HCT116 (cell line): Measurements from ENCODE around the gene OPRL1. TPM values are rescaled to one million over a fixed set of nuclear protein-coding genes. Genes with fewer than 3 reads are reported as not detected.

Source experiments
- ATAC-seq: fragments of 200-7000 bp; cut with Tn5 transposase; 2 replicates; pipeline ENCODE4 v1.9.1; 2020; ENCODE audit warnings: mild to moderate bottlenecking, moderate library complexity
- BruUV-seq: library from RNA; stranded (reverse); fragments of 400-500 nt; replicated peaks from 2 replicates; lab custom pipeline; 2021; lab: Mats Ljungman, UMichigan
- CTCF ChIA-PET: fragments of 300-600 bp; sonication (Branson Sonifier 250); formaldehyde crosslinking; loops from one replicate; lab custom pipeline; 2021; ENCODE audit warnings: antibody characterized with exemption; lab: Charles Lee
- POLR2A ChIA-PET: fragments of 300-600, 350-600 bp; sonication (Branson Sonifier 250); formaldehyde crosslinking; loops from one replicate; lab custom pipeline; 2021; ENCODE audit warnings: antibody characterized with exemption; lab: Charles Lee
- RAD21 ChIA-PET, 2 experiments: fragments of 300-600 bp; sonication (Branson Sonifier 250); formaldehyde crosslinking; loops; one replicate each; lab custom pipeline; 2023; ENCODE audit warnings: low total read pairs in 2 of 2; ENCODE audit not compliant: uncharacterized antibody in 2 of 2, unreplicated experiment in 2 of 2, low non-redundant PET in 1 of 2; lab: Charles Lee
- DNase-seq: peaks from one replicate; pipeline ENCODE4 v3.0.0-alpha.2; 2010; ENCODE audit warnings: low read depth, low spot score
- H2AFZ ChIP-seq: fragments of 200-600 bp; shearing (Covaris generic), sonication (generic); 2 replicates; pipeline ENCODE4 v1.6.1; 2017; ENCODE audit warnings: low read depth, mixed run types, mixed read lengths, antibody characterized with exemption, low read length; ENCODE audit not compliant: poor library complexity, severe bottlenecking
- H3K27ac ChIP-seq: 2 replicates; pipeline ENCODE4 v1.5.1; 2012; ENCODE audit warnings: low read depth, low read length
- H3K27me3 ChIP-seq: fragments of 200-600 bp; sonication (generic); 2 replicates; pipeline ENCODE4 v1.6.1; 2016; ENCODE audit warnings: mixed run types, low read length, mixed read lengths; ENCODE audit not compliant: insufficient read depth
- H3K36me3 ChIP-seq, 2 experiments: fragments of 200-500 bp in 1 of 2; fragments of 200-600 bp in 1 of 2; sonication (Bioruptor generic) in 1 of 2; sonication (generic) in 1 of 2; 2 replicates each; pipeline versions ENCODE4 v1.5.1 to v1.6.1; 2014 to 2016; ENCODE audit warnings: low read length in 2 of 2, inconsistent platforms in 1 of 2, mixed read lengths in 1 of 2, mixed run types in 1 of 2; ENCODE audit not compliant: insufficient read depth in 2 of 2, control insufficient read depth in 1 of 2
- H3K4me1 ChIP-seq, 2 experiments: fragments of 200-600 bp in 1 of 2; sonication (generic) in 1 of 2; 2 replicates each; pipeline versions ENCODE4 v1.5.1 to v1.6.1; 2012 to 2017; ENCODE audit warnings: low read length in 2 of 2, inconsistent platforms in 1 of 2, mild to moderate bottlenecking in 1 of 2, mixed read lengths in 1 of 2, mixed run types in 1 of 2, moderate library complexity in 1 of 2; ENCODE audit not compliant: insufficient read depth in 2 of 2, control insufficient read depth in 1 of 2
- H3K4me2 ChIP-seq: fragments of 200-600 bp; sonication (generic); 2 replicates; pipeline ENCODE4 v1.6.1; 2017; ENCODE audit warnings: mixed run types, low read length, mixed read lengths
- H3K4me3 ChIP-seq, 2 experiments: fragments of 200-600 bp in 1 of 2; sonication (generic) in 1 of 2; replicated peaks in 1 of 2; 2 replicates each; pipeline ENCODE4 v1.5.1; 2011 to 2016; ENCODE audit warnings: low read length in 2 of 2, control low read depth in 1 of 2, low read depth in 1 of 2, mild to moderate bottlenecking in 1 of 2, mixed read lengths in 1 of 2, mixed run types in 1 of 2
- H3K79me2 ChIP-seq: fragments of 200-600 bp; sonication (generic); 2 replicates; pipeline ENCODE4 v1.6.1; 2017; ENCODE audit warnings: mild to moderate bottlenecking, mixed run types, low read length, moderate library complexity, mixed read lengths; ENCODE audit not compliant: insufficient read depth
- H3K9ac ChIP-seq: fragments of 200-600 bp; sonication (generic); 2 replicates; pipeline ENCODE4 v1.6.1; 2016; ENCODE audit warnings: low read length, mixed read lengths
- H3K9me2 ChIP-seq: fragments of 200-600 bp; sonication (generic), shearing (Covaris generic); 2 replicates; pipeline ENCODE4 v1.6.1; 2017; ENCODE audit warnings: mixed run types, mild to moderate bottlenecking, moderate library complexity; ENCODE audit not compliant: insufficient read depth
- H3K9me3 ChIP-seq, 2 experiments: fragments of 200-500 bp in 1 of 2; fragments of 200-600 bp in 1 of 2; sonication (Bioruptor generic) in 1 of 2; sonication (generic) in 1 of 2; 2 replicates each; pipeline ENCODE4 v1.6.1; 2014 to 2017; ENCODE audit warnings: low read length in 2 of 2, mixed read lengths in 2 of 2, inconsistent platforms in 1 of 2, low read depth in 1 of 2, mild to moderate bottlenecking in 1 of 2, mixed run types in 1 of 2, moderate library complexity in 1 of 2; ENCODE audit not compliant: control insufficient read depth in 1 of 2, insufficient read depth in 1 of 2
- H4K20me1 ChIP-seq: fragments of 200-600 bp; sonication (generic), shearing (Covaris generic); 2 replicates; pipeline ENCODE4 v1.6.1; 2017; ENCODE audit warnings: mixed run types, mild to moderate bottlenecking, moderate library complexity; ENCODE audit not compliant: insufficient read depth
- CBX3 ChIP-seq: IDR thresholded peaks from 2 replicates; pipeline ENCODE4 v1.6.1; 2012; ENCODE audit warnings: low read depth
- CEBPB ChIP-seq: IDR thresholded peaks from 2 replicates; pipeline ENCODE4 v1.6.1; 2012; ENCODE audit warnings: low read depth
- EGR1 ChIP-seq: IDR thresholded peaks from 2 replicates; pipeline ENCODE4 v1.6.1; 2012; ENCODE audit warnings: low read depth
- ELF1 ChIP-seq: IDR thresholded peaks from 2 replicates; pipeline ENCODE4 v1.6.1; 2012; ENCODE audit warnings: low read depth, borderline replicate concordance
- EZH2 ChIP-seq: fragments of 200-600 bp; sonication (generic); IDR thresholded peaks from 2 replicates; pipeline ENCODE4 v1.6.1; 2017; ENCODE audit warnings: antibody characterized with exemption, mixed run types
- EZH2phosphoT487 ChIP-seq: fragments of 200-600 bp; IDR thresholded peaks from 2 replicates; pipeline ENCODE4 v1.6.1; 2018; ENCODE audit warnings: antibody characterized with exemption, borderline replicate concordance
- FOSL1 ChIP-seq: IDR thresholded peaks from 2 replicates; pipeline ENCODE4 v1.6.1; 2012; ENCODE audit warnings: low read depth
- JUND ChIP-seq: IDR thresholded peaks from 2 replicates; pipeline ENCODE4 v1.6.1; 2012
- POLR2AphosphoS5 ChIP-seq: IDR thresholded peaks from 2 replicates; pipeline ENCODE4 v1.6.1; 2011; ENCODE audit warnings: mild to moderate bottlenecking, low read depth, low read length, moderate library complexity
- RAD21 ChIP-seq: IDR thresholded peaks from 2 replicates; pipeline ENCODE4 v1.6.1; 2012; ENCODE audit warnings: low read depth, mild to moderate bottlenecking
- REST ChIP-seq: IDR thresholded peaks from 2 replicates; pipeline ENCODE4 v1.6.1; 2012; ENCODE audit warnings: low read depth
- SIN3A ChIP-seq: IDR thresholded peaks from 2 replicates; pipeline ENCODE4 v1.6.1; 2012; ENCODE audit warnings: low read depth
- SP1 ChIP-seq: IDR thresholded peaks from 2 replicates; pipeline ENCODE4 v1.6.1; 2012; ENCODE audit warnings: low read depth
- SRF ChIP-seq: IDR thresholded peaks from 2 replicates; pipeline ENCODE4 v1.6.1; 2012; ENCODE audit warnings: low read depth
- TCF7L2 ChIP-seq: IDR thresholded peaks from 2 replicates; pipeline ENCODE4 v1.7.0; 2011; ENCODE audit warnings: borderline replicate concordance, inconsistent platforms; ENCODE audit not compliant: insufficient read depth, insufficient read length; ENCODE audit errors: extremely low read depth
- ZBTB33 ChIP-seq: IDR thresholded peaks from 2 replicates; pipeline ENCODE4 v1.6.1; 2011; ENCODE audit warnings: mild to moderate bottlenecking, low read length, moderate library complexity; ENCODE audit not compliant: insufficient replicate concordance; ENCODE audit errors: extremely low read depth
- ZNF274 ChIP-seq: fragments of 200-500 bp; sonication (Bioruptor generic); IDR thresholded peaks from 2 replicates; pipeline ENCODE4 v1.6.1; 2014; ENCODE audit warnings: mild to moderate bottlenecking, low read depth, low read length, inconsistent platforms
- intact Hi-C: fragments of 100-400 bp; cut with micrococcal nuclease; formaldehyde crosslinking; loops from 2 replicates; pipeline ENCODE4 v1.10.0; 2022
- total RNA-seq: library from RNA; stranded (reverse); gene quantifications from one replicate; pipeline ENCODE4 v1.2.1, GENCODE V29; 2021; ENCODE audit not compliant: unreplicated experiment

Gene OPRL1
- total RNA-seq, 1 experiment from 2014 or later: 1.6 TPM

DNA sequence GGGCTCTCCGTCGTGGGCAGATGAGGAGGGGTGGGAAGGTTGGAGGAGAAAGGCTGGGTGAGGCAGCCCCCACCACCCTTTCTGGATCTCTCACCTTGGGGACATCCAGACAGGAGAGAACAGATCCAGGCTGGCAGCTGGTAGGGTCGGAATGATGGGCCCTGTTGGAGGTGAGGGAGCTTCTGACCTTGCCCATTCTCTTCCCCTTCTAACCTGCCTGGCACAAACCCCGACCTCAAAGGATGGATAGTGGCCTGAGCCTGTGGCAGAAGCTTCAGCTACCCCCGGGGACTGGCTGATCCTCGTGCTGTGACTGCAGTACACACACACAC lies 33.5 kb downstream of the OPRL1 start:
- no peak for DNase-seq
- H3K27me3 ChIP-seq: no peaks in the 10 kb centered on the region
- no peak for ATAC-seq

More for the DNA sequence above, 33.5 kb downstream of the OPRL1 start:
- POLR2A ChIA-PET: no interaction called here
- no peaks in the 10 kb centered on the region for H4K20me1 ChIP-seq
- H3K9ac ChIP-seq: no peak overlapping the region
- H3K4me2 ChIP-seq: no peak overlapping the region
- no peaks in the 10 kb centered on the region for H3K4me1 ChIP-seq
- no peaks in the 10 kb centered on the region for H3K36me3 ChIP-seq
- no peaks in the 10 kb centered on the region for H3K79me2 ChIP-seq
- H3K9me2 ChIP-seq: no peaks in the 10 kb centered on the region
- H3K4me3 ChIP-seq: no peak overlapping the region
- H3K9me3 ChIP-seq: no peaks in the 10 kb centered on the region
- no TSS peak for BruUV-seq
- RAD21 ChIA-PET: no interaction called here
- H3K27ac ChIP-seq: no peak overlapping the region
- H2AFZ ChIP-seq: no peak overlapping the region
- TF ChIP-seq SIN3A (no peak), ELF1 (no peak), EGR1 (no peak), EZH2 (no peak), CBX3 (no peak), ZBTB33 (no peak), FOSL1 (no peak), ZNF274 (no peak), SP1 (no peak), REST (no peak), TCF7L2 (no peak), RAD21 (no peak), POLR2AphosphoS5 (no peak), CEBPB (no peak), SRF (no peak), JUND (no peak), EZH2phosphoT487 (no peak)
- intact Hi-C loops: no loop called here
- CTCF ChIA-PET: no interaction called here
